NCI-H128 (cell line): ENCODE measurements around the gene SCN8A.
"Not testable (repeated sequence)": the region's sequence is repeated elsewhere in the genome, so short reads cannot be mapped to it uniquely, and the experiment has no call there.

ENCODE experiments used
- DNase-seq: peaks from one replicate; lab custom pipeline; 2025; ENCODE audit not compliant: unreplicated experiment; lab: John Stamatoyannopoulos, UW

Gene SCN8A

DNA sequence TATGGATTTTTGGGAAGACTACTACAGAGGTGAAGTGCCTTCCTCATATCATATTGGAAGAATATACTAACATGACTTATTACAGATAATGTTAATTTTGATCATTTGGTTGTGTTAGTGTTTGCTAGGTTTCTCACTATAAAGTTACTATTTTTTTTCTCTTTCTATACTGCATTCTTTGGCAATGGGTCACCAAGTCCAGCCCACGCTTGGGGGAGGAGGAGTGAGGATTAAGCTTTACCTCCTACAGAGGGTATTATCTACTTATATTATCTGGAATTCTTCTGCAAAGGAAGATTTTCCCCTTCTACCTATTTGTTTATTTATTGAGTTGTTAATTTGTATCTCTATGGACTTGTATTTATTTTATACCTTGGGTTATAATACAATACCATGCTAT is 31.5 kb downstream of the SCN8A start:
- no peak for DNase-seq

DNA sequence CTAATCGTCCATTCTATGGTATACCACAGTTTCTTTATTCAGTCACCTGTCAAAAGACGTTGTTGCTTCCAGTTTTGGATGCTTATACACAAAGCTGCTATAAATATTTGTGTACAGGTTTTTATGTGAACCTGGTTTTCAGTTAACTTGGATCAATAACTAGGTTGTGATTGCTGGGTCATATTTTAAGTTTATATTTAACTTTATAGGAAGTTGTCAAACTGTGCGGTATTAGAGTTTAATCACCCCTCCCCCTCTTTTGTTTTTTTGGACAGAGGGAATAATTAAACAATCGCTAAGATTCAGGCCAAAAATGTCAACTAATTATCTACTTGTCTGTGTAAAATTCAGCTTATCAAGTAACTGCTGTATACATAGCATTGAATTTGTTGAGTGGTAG is 34.3 kb downstream of the SCN8A start:
- DNase-seq: no peak

DNA sequence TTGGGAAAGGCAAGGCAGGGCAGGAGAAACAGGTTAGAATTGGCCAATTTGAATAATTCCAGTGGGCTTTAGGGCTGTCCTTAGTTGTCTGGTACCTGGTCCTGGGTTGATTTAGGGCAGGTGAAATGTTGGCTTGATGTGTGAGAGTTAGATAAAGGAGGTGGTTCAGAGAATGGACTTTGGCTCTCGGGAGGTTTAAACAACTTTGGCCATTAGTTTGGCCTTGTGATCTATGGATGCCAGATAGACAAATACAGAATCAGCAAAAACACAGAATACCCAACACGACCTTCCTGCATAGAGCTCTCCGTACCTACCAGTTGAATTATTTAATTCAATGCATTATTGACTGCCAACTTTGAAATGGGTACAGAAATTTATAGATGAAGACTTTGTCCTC is 35.1 kb downstream of the SCN8A start:
- DNase-seq: no peak

DNA sequence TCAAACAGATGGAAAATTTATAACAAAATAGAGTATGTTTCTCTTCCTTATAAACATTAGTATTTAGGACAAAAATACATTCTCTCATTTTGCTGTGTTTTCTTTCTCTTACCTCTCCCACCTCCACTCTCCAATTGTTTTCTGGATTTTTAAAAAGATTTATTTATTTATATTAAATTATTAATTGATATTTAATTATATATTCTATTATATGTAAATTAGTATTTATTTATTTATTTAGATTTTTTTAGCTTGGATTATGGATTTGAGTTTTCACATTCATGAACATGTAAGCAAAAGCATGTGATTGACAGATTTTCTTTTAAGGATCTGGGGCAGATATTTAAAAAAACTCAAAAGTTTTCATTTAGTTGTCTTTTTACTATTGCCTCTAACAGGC is 35.6 kb downstream of the SCN8A start:
- DNase-seq: no peak

DNA sequence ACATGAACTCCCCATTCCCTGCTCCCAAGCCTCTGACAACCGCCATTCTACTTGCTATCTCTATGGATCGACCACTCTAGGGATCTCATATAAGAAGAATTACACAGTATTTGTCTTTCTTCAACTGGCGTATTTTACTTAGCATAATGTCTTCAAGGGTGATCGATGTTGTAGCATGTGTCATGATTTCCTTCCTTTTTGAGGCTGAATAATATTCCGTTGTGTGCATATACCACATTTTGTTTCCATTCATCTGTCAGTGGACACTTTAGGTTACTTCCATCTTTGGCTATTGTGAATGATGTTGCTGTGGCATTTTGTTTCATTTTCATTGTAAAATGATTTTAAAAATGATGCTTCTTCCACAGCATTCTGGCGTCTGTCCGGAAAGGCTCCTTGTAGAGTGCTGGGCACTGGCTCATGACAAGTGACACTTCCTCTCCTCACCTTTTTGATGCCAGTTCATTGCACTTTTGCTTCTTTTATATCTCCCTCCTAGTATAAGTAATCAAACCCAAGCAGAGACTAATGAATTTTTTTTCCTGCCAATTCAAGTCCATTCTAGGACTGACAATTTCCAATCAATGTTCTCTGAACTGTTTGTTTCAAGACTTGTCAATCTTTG is 39.3 kb downstream of the SCN8A start:
- DNase-seq: no peak

DNA sequence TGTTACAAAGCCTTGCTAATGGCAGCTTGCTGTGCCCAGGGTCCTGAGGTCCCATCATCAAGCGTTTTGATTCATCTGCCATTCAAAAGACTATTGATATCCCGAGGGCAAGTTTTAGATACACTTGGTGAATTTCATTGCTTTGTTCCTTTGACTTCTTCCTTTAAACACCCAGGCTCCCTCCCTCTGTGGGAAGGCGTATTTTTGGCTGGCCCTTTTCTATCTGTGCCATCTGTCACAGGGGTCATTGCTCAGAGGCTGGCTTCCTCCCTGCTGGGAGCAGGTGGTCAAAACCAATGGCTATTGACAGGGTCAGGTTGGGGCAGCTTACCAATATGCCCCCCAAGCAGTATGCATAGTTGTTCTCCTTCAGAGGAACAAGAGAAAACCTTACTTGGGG is 40.0 kb downstream of the SCN8A start:
- no peak for DNase-seq

DNA sequence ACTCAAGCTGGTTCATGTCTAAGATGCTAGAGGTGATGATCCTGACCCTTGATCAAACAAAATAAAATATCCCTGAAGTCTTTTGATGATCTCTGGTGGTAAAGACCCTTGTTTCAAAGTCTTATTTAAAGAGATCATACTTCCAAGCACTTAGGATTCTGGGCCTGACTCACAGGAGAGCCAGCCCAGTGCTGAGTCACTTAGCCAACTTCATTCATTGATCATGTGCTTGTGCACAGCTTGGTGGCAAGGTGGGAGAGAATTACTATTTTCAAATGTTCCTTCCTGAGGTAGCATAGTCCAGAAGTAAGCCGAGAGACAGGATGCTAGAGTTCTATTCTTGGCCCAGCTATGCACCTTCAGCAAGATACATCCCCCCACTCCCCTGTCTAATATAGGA is 40.6 kb downstream of the SCN8A start:
- no peak for DNase-seq

GRCh38 chr12:51632623-51633022 is 41.6 kb downstream of the SCN8A start:
- DNase-seq: no peak

GRCh38 chr12:51635346-51635745 is 44.3 kb downstream of the SCN8A start:
- no peak for DNase-seq

DNA sequence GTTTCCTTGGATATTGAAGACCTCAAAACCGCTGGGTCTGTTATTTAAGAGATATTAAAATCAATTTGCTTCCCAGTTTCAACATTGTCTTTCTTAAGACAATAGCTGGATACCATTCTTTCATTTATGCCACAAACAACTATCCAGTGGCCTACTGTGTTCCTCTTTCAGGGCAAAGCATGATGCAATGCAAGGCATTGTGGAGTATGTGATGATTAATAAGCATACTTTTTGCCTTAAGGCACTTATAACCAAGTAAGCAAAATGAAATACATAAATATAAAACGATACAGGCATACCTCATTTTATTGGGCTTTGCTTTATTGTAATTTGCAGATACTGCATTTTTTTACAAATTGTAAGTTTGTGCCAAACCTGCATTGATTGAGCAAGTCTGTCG is 45.5 kb downstream of the SCN8A start:
- DNase-seq: no peak

GRCh38 chr12:51636986-51637385 is 46.0 kb downstream of the SCN8A start:
- DNase-seq: no peak

GRCh38 chr12:51639361-51639760 is 48.3 kb downstream of the SCN8A start:
- DNase-seq: no peak

DNA sequence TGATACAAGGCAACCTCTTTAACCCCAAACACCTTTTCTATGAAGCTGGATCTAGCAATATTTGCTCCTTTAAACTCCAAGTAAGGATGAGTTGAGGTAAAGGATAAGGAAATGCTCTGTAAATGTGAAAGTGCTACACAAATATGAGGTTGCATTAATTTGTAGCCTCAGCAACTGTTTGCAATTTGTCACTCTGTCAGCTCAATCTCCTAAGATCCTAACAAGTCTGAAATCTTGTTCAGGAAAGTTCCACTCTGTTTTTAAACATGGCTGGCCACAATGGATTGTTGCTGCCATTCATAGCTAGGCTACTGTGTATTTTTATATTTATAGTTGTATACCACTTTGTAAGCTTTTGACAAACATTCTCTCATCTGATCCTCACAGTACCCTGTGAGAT is 51.3 kb downstream of the SCN8A start:
- no peak for DNase-seq

DNA sequence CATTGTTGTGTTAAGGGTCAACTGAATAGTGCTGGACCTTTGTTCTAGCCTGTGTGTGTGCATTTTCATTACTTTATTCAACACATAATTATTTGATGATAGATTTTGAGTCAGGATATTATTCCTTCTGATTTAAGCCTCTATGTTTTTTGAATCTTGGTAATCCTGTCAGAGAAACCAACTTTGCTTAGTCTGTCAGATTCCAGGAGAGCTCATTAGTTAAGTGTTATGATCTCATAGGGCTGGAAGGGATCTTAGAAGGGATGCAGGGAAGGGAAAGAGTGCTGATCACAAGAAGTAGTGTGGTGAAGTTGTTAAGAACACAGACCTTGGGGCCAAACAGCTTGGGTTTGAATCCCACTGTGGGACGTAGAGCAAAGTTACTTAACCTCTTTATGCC is 52.9 kb downstream of the SCN8A start:
- no peak for DNase-seq

GRCh38 chr12:51644691-51645090 is 53.7 kb downstream of the SCN8A start:
- not testable (repeated sequence) for DNase-seq

GRCh38 chr12:51645961-51646360 is 54.9 kb downstream of the SCN8A start:
- no peak for DNase-seq

DNA sequence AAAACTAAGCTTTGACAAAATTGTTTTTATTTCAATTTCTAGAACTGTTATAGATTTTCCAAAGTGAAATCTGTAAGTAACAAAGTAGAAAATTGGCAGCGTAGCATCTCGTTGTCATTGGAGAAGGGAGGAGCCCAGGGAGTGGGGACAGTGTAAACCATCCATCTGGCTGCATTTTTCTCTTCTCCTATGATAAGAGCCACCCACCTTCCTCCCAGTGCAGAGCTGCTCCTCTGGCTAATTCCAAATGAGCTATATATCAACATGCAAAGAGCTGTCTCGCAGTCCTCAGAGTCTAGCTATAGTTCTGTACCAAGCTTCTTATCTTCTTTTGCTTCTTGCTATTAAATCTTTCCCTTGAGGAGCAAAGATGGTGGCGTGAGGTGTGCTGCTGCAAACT is 56.6 kb downstream of the SCN8A start:
- DNase-seq: no peak

GRCh38 chr12:51653431-51653830 is 62.4 kb downstream of the SCN8A start:
- no peak for DNase-seq

DNA sequence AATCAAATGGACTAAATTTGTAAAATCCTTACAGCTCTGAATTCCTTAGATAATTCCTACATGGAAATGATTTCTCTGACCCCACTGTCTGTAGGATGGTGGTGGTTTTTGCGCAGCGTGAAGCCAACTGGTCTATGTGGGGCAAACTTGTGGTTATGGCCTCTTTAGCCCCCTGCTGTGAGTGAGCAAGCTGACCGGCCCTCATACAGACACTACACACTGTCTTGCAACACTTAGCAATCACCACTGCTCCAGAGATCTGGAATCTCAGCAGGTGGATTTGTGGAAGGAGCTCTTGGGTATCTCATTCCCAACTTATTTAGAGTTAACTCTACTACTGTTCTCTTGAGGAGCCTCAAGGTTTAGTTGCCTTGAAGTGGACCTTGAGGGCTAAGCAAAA is 70.2 kb downstream of the SCN8A start:
- DNase-seq: no peak

DNA sequence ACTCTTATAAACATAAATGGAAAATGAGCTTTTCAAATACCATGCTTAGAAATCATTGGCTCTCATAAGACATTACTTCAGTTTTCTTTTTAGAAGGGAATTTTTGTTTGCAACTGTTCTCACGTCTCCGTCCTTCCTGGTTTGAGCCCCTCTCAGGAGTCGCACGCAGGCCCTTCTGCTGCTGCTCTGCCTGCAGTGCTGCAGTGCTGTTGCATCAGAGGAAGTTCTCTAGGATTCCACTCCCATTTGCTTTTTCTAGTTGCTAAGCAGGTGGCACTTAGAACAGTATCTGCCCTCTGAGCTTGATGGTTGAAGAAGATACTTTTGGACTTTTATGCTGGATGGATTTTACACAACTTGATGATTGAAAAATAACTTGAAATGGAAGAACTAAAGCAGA is 70.8 kb downstream of the SCN8A start:
- no peak for DNase-seq

GRCh38 chr12:51662728-51663154 is 71.7 kb downstream of the SCN8A start:
- DNase-seq: no peak

GRCh38 chr12:51663390-51663789 is 72.4 kb downstream of the SCN8A start:
- DNase-seq: no peak

DNA sequence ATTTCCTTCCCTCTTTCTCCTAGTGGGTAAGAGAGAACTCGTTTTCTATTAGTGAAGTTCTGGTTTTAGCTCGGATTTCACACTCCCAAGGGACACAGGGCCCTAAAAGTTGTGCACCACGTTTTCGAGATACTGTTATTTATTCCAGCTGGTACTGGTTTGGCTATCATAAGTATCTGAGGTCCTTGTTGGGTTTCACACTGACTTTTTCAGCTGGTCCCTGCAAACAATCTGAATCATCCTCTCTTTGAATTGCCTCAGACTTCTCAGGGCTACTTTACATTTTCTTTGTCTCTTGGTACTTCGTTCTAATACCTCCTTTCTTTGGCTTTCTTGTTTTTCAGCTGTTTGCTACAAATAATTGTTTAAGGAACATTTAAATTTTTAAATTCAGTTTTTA is 75.7 kb downstream of the SCN8A start:
- DNase-seq: no peak

DNA sequence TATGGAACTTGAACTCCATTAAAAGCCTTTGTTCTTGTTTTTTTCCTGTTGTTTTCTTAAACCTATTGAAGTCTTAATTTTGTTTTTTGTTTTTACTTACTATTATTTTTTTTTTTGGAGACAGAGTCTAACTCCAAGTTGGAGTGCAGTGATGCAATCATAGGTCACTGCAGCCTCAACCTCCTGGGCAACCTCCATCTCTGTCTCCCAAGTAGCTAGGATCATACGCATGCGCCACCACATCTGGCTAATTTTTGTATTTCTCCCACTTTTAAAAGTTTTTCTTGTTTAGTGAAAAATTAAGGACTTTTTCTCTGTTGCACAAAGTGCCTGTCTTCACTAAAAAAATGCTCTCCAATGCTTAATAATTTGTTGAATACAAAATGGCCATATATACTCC is 76.2 kb downstream of the SCN8A start:
- DNase-seq: no peak
